Measurements from ENCODE around the gene RBM47. TPM values are rescaled to one million over a fixed set of nuclear protein-coding genes. Genes with fewer than 3 reads are reported as not detected.

Gene RBM47
- polyA plus RNA-seq, 1 donor from 2014 or later = 1.7 TPM

DNA sequence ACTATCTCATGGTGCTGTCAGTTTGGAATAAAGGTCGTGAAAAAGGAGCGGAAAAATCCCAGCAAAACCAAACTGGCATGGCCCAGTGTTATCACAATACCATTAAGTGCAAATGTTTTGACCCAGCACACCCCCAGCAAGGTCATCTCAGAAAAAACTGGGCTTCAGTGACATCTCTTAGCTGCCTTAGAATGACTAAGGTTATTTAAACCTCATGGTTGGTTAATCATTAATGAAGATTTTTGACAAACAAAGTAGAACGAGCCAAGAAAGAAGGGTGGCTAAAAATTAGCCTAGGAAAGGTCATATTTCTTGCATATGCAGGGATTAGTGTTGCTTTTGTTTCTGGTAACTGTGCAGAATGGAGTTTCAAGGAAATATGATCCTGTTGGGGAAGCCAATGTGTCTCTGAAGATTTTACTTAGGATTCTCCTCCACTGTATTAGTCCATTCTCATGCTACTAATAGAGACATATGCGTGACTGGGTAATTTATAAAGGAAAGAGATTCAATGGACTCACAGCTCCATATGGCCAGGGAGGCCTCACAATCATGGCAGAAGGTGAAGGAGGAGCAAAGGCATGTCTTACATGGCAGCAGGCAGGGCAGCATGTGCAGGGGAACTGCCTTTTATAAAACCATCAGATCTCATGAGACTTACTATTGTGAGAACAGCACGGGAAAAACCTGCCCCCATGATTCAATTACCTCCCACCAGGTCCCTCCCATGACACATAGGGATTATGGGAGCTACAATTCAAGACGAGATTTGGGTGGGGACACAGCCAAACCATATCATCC is 211.0 kb downstream of the RBM47 start:
- H3K27ac ChIP-seq (ENCODE audit: low read length) = no peak overlapping the region
- H4K20me1 ChIP-seq (ENCODE audit: insufficient read depth) = no peaks in the 10 kb centered on the region
- TF ChIP-seq, protein P1, sequence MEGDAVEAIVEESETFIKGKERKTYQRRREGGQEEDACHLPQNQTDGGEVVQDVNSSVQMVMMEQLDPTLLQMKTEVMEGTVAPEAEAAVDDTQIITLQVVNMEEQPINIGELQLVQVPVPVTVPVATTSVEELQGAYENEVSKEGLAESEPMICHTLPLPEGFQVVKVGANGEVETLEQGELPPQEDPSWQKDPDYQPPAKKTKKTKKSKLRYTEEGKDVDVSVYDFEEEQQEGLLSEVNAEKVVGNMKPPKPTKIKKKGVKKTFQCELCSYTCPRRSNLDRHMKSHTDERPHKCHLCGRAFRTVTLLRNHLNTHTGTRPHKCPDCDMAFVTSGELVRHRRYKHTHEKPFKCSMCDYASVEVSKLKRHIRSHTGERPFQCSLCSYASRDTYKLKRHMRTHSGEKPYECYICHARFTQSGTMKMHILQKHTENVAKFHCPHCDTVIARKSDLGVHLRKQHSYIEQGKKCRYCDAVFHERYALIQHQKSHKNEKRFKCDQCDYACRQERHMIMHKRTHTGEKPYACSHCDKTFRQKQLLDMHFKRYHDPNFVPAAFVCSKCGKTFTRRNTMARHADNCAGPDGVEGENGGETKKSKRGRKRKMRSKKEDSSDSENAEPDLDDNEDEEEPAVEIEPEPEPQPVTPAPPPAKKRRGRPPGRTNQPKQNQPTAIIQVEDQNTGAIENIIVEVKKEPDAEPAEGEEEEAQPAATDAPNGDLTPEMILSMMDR (IDR thresholded peaks at IDR 0.05; ENCODE audit: poor library complexity, severe bottlenecking) = no peak
- TF ChIP-seq RAD21 (conservative IDR thresholded peaks at IDR 0.05) (no peak), MXI1 (conservative IDR thresholded peaks at IDR 0.05; ENCODE audit: poor library complexity, severe bottlenecking) (no peak), SMC3 (conservative IDR thresholded peaks at IDR 0.05; ENCODE audit: poor library complexity) (no peak), EZH2 (IDR thresholded peaks at IDR 0.05; ENCODE audit: borderline replicate concordance, insufficient read depth, low read length, poor library complexity, severe bottlenecking) (no peak), REST (IDR thresholded peaks at IDR 0.05; ENCODE audit: borderline replicate concordance) (no peak), POLR2AphosphoS5 (IDR thresholded peaks at IDR 0.05) (no peak), TAF1 (IDR thresholded peaks at IDR 0.05; ENCODE audit: low read depth) (no peak), EP300 (conservative IDR thresholded peaks at IDR 0.05; ENCODE audit: poor library complexity, severe bottlenecking) (no peak)
- H3K9ac ChIP-seq (ENCODE audit: low read length) = no peak overlapping the region
- no peak overlapping the region for H2AFZ ChIP-seq (ENCODE audit: low read depth, low read length)
- no peaks in the 10 kb centered on the region for H3K36me3 ChIP-seq (ENCODE audit: insufficient read depth, low read length)
- H3K9me3 ChIP-seq (ENCODE audit: low read length) = no peaks in the 10 kb centered on the region
- no peaks in the 10 kb centered on the region for H3K79me2 ChIP-seq (replicated peaks; ENCODE audit: insufficient read depth, low read length)
- H3K4me3 ChIP-seq (ENCODE audit: low read length) = no peak overlapping the region
- no peaks in the 10 kb centered on the region for H3K27me3 ChIP-seq (ENCODE audit: insufficient read depth, low read depth, low read length)
- no peaks in the 10 kb centered on the region for H3K9me2 ChIP-seq (ENCODE audit: insufficient read depth, low read length)
- no peaks in the 10 kb centered on the region for H3F3A ChIP-seq (ENCODE audit: insufficient read depth, low read length, poor library complexity, severe bottlenecking)
- H3K4me2 ChIP-seq (ENCODE audit: low read length) = no peak overlapping the region

DNA sequence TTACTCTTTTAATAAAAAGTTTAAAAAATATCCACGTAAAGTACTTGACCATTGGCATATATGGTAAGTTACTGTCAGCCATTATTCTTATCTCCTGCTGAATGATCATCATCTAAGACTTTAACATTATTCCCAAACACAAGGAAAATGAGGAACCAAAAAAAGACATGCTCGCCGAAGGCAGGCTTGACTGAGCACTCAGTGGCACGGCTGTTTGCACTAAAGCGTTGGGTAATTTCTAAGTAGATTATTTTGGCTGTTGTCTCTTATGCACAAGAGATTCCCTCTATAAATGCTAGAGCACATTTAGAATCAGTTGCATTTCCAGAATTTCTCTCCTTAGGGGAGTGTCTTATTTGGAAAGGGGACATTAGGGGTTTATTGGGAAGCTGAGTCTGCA is 211.7 kb downstream of the RBM47 start:
- H3K9ac ChIP-seq (ENCODE audit: low read length) = no peak overlapping the region
- no peak overlapping the region for H3K27ac ChIP-seq (ENCODE audit: low read length)
- H3K9me2 ChIP-seq (ENCODE audit: insufficient read depth, low read length) = no peaks in the 10 kb centered on the region
- H3K4me2 ChIP-seq (ENCODE audit: low read length) = no peak overlapping the region
- H3K9me3 ChIP-seq (ENCODE audit: low read length) = no peaks in the 10 kb centered on the region
- no peaks in the 10 kb centered on the region for H3F3A ChIP-seq (ENCODE audit: insufficient read depth, low read length, poor library complexity, severe bottlenecking)
- TF ChIP-seq POLR2AphosphoS5 (IDR thresholded peaks at IDR 0.05) (no peak), MXI1 (conservative IDR thresholded peaks at IDR 0.05; ENCODE audit: poor library complexity, severe bottlenecking) (no peak), SMC3 (conservative IDR thresholded peaks at IDR 0.05; ENCODE audit: poor library complexity) (no peak), EP300 (conservative IDR thresholded peaks at IDR 0.05; ENCODE audit: poor library complexity, severe bottlenecking) (no peak), REST (IDR thresholded peaks at IDR 0.05; ENCODE audit: borderline replicate concordance) (no peak), EZH2 (IDR thresholded peaks at IDR 0.05; ENCODE audit: borderline replicate concordance, insufficient read depth, low read length, poor library complexity, severe bottlenecking) (no peak), RAD21 (conservative IDR thresholded peaks at IDR 0.05) (no peak), TAF1 (IDR thresholded peaks at IDR 0.05; ENCODE audit: low read depth) (no peak)
- TF ChIP-seq, protein P1 (IDR thresholded peaks at IDR 0.05; ENCODE audit: poor library complexity, severe bottlenecking) = no peak
- no peaks in the 10 kb centered on the region for H3K79me2 ChIP-seq (replicated peaks; ENCODE audit: insufficient read depth, low read length)
- no peaks in the 10 kb centered on the region for H3K27me3 ChIP-seq (ENCODE audit: insufficient read depth, low read depth, low read length)
- H4K20me1 ChIP-seq (ENCODE audit: insufficient read depth) = no peaks in the 10 kb centered on the region
- no peak overlapping the region for H2AFZ ChIP-seq (ENCODE audit: low read depth, low read length)
- H3K36me3 ChIP-seq (ENCODE audit: insufficient read depth, low read length) = no peaks in the 10 kb centered on the region
- H3K4me3 ChIP-seq (ENCODE audit: low read length) = no peak overlapping the region

Measured in neural cell (in vitro differentiated cells).